Testis (tissue), 3 donors: ENCODE data around the gene GLRA1. TPM values are rescaled to one million over a fixed set of nuclear protein-coding genes. Genes with fewer than 3 reads are reported as not detected.
"Not testable (repeated sequence)": the region's sequence is repeated elsewhere in the genome, so short reads cannot be mapped to it uniquely, and the experiment has no call there.

Source experiments
- DNase-seq: peaks from one replicate; pipeline ENCODE4 v3.0.0-alpha.2; 2019
- H3K27ac ChIP-seq, 2 donors: fragments of 200-600 bp; sonication (generic); one replicate each; pipeline ENCODE4 v1.5.1; 2019
- H3K27me3 ChIP-seq: fragments of 200-600 bp; sonication (generic); one replicate; pipeline ENCODE4 v1.5.1; 2019
- H3K36me3 ChIP-seq: fragments of 200-600 bp; sonication (generic); one replicate; pipeline ENCODE4 v1.5.1; 2017; ENCODE audit warnings: low read depth; ENCODE audit errors: missing control alignments
- H3K4me1 ChIP-seq: fragments of 200-600 bp; sonication (generic); one replicate; pipeline ENCODE4 v1.5.1; 2019
- H3K4me3 ChIP-seq, 2 donors: fragments of 200-600 bp; sonication (generic); one replicate each; pipeline ENCODE4 v1.5.1; 2017 to 2019
- H3K9me3 ChIP-seq: fragments of 200-600 bp; sonication (generic); one replicate; pipeline ENCODE4 v1.5.1; 2017
- POLR2A ChIP-seq: fragments of 450-650 bp; IDR thresholded peaks from one replicate; pipeline ENCODE4 v1.6.1; 2017; ENCODE audit warnings: antibody characterized with exemption, mild to moderate bottlenecking, moderate library complexity
- WGBS, 2 donors: methylation state at CpG; one replicate each; pipeline ENCODE4 v1.1.5; 2018; 5-methylcytosine and 5-hydroxymethylcytosine counted together
- intact Hi-C: fragments of 100-400 bp; cut with DNase I; formaldehyde crosslinking; loops from one replicate; pipeline ENCODE4 v1.15.1; 2023; ENCODE audit warnings: low total_unique reads
- polyA plus RNA-seq: library from polyadenylated mRNA; stranded (reverse); fragments of 350-450 nt; fragmentation: Illumina TruSeq; extraction: RNeasy Lipid Tissue Mini Kit (QIAGEN cat#74804); gene quantifications from one replicate; pipeline ENCODE4 v1.2.3, GENCODE V29; 2014; ENCODE audit warnings: low read depth, low replicate concordance; ENCODE audit not compliant: insufficient read depth
- total RNA-seq, 2 donors: library from RNA; depleted of rRNA; stranded (reverse); fragments of >200 nt; gene quantifications; one replicate each; pipeline ENCODE4 v1.2.3, GENCODE V29; 2016
- TF ChIP-seq, protein P1 (sequence below), 3 experiments: fragments of 450-650 bp in 2 of 3; fragments of 200-600 bp in 1 of 3; sonication (generic) in 1 of 3; IDR thresholded peaks; one replicate each; pipeline ENCODE4 v1.5.1; 2016 to 2019; ENCODE audit warnings: antibody characterized with exemption in 3 of 3, mild to moderate bottlenecking in 2 of 3, moderate library complexity in 1 of 3

The GLRA1 gene
- total and polyA plus RNA-seq, 3 donors from 2014 or later, result not detected

- intact Hi-C loops, result no loop called here
- H3K27me3 ChIP-seq, result no peaks in the 10 kb centered on the region
- H3K4me3 ChIP-seq, result no peak overlapping the region
- H3K4me1 ChIP-seq, result no peaks in the 10 kb centered on the region
- DNase-seq, result no peak
- H3K9me3 ChIP-seq, result no peaks in the 10 kb centered on the region
- H3K36me3 ChIP-seq, result no peaks in the 10 kb centered on the region
- 66 to 85% methylated on average over 2 of the region's 2 CpGs for WGBS, 2 donors
- no peak overlapping the region for H3K27ac ChIP-seq
- no peak for TF ChIP-seq POLR2A
Observed at GRCh38 chr5:151899399-151899798, 25.3 kb downstream of the GLRA1 start.

- Histone ChIP-seq H3K36me3 (no peaks in the 10 kb centered on the region), H3K27me3 (no peaks in the 10 kb centered on the region), H3K27ac (no peak overlapping the region), H3K9me3 (no peaks in the 10 kb centered on the region), H3K4me3 (no peak overlapping the region), H3K4me1 (no peaks in the 10 kb centered on the region)
- 85 to 86% methylated on average over 1 of the region's 1 CpG for WGBS, 2 donors
- intact Hi-C loops, result no loop called here
- DNase-seq, result no peak
- TF ChIP-seq POLR2A, result no peak
- TF ChIP-seq, protein P1, sequence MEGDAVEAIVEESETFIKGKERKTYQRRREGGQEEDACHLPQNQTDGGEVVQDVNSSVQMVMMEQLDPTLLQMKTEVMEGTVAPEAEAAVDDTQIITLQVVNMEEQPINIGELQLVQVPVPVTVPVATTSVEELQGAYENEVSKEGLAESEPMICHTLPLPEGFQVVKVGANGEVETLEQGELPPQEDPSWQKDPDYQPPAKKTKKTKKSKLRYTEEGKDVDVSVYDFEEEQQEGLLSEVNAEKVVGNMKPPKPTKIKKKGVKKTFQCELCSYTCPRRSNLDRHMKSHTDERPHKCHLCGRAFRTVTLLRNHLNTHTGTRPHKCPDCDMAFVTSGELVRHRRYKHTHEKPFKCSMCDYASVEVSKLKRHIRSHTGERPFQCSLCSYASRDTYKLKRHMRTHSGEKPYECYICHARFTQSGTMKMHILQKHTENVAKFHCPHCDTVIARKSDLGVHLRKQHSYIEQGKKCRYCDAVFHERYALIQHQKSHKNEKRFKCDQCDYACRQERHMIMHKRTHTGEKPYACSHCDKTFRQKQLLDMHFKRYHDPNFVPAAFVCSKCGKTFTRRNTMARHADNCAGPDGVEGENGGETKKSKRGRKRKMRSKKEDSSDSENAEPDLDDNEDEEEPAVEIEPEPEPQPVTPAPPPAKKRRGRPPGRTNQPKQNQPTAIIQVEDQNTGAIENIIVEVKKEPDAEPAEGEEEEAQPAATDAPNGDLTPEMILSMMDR (IDR thresholded peaks at IDR 0.05), result no peak
Observed at GRCh38 chr5:151897896-151898295, 26.8 kb downstream of the GLRA1 start.

DNA sequence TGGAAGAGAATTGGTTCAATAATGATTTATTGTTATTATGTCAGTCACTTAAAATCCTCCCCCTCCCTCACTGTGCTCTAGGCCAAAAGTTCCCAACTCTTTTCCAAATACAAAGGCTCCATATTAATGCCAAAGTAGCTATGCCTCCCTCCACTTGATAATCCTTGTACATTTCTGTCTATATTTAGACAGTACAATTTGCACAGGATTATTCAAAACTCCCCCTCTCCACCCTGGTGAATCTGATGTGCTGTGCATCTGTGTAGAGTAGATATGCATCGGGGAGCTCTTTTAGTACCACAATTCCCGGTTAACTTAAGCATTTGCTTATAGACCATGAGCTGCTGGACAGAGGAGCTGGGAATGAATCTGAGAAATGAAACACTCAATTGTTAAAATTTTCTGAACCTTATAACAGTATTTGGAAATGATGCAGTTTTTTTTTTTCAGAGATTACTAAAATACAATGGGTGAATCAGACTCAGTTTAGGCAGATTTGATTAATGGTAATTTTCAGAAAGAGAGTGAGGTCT, 27.6 kb downstream of the GLRA1 start:
- no peak for TF ChIP-seq POLR2A
- TF ChIP-seq, protein P1 (IDR thresholded peaks at IDR 0.05), result no peak
- H3K27me3 ChIP-seq, result no peaks in the 10 kb centered on the region
- intact Hi-C loops, result no loop called here
- DNase-seq, result no peak
- H3K27ac ChIP-seq, result no peak overlapping the region
- H3K4me3 ChIP-seq, result no peak overlapping the region
- no peaks in the 10 kb centered on the region for H3K36me3 ChIP-seq
- 67 to 74% methylated on average over 2 of the region's 2 CpGs for WGBS, 2 donors
- no peaks in the 10 kb centered on the region for H3K4me1 ChIP-seq
- no peaks in the 10 kb centered on the region for H3K9me3 ChIP-seq

DNA sequence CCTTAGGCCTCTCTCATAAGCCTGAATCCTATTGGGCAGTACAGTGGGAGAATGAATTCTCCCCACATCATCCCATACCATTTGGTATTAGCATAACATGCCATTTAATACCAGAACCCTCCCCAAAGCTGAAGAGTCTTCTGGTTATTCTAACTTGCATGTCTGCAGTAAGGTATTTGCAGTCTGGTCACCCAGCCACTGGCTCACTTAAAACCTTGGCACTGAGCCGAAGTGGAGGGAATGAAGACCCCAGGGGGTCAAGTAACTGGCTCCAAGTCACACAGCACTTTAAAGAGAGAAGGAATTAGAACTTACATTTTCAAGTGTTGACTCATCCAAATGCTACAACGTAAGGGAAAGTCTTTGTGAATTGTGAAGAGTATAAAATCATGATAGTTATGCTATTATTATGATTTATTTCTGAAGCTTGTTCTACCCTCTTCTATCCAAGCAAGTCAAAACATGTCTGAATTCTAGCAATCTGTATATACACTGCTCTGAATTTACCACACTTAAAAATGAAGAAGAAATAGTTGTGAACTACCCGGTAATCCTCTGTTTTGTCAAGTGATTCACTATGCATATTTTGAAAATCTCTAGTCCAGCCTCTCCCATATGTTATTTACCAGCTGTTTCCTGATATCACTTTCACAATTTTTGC, 28.5 kb downstream of the GLRA1 start:
- TF ChIP-seq POLR2A, result no peak
- TF ChIP-seq, protein P1 (IDR thresholded peaks at IDR 0.05), result no peak
- WGBS, 2 donors, result 57 to 67% methylated on average over 3 of the region's 3 CpGs
- Histone ChIP-seq H3K27ac (no peak overlapping the region), H3K4me3 (no peak overlapping the region), H3K9me3 (no peaks in the 10 kb centered on the region), H3K4me1 (no peaks in the 10 kb centered on the region), H3K27me3 (no peaks in the 10 kb centered on the region), H3K36me3 (no peaks in the 10 kb centered on the region)
- no peak for DNase-seq
- intact Hi-C loops, result no loop called here

DNA sequence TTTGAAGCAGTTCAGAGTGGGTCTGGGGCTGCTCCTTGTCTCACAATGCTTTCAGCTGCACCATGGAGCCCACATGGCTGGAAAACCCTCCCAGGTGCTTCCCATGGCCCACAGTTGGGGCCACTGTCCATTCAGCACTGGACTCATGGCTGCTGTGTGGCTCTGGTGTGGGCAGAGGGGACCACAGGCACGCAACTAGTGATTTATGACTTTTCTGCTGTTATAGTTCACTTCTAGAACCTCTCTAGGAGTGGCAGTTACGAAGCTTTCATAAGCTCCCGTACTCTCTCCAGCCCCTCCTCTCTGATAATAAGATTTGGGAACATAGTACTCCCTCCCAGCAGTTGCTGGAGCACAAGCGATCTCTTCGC, 29.0 kb downstream of the GLRA1 start:
- 57 to 73% methylated on average over 4 to 5 of the region's 5 CpGs for WGBS, 2 donors
- no peaks in the 10 kb centered on the region for H3K36me3 ChIP-seq
- H3K9me3 ChIP-seq, result no peaks in the 10 kb centered on the region
- no peaks in the 10 kb centered on the region for H3K27me3 ChIP-seq
- H3K4me3 ChIP-seq, result no peak overlapping the region
- H3K4me1 ChIP-seq, result no peaks in the 10 kb centered on the region
- intact Hi-C loops, result no loop called here
- no peak for DNase-seq
- TF ChIP-seq POLR2A, result no peak
- TF ChIP-seq, protein P1 (IDR thresholded peaks at IDR 0.05), result no peak
- H3K27ac ChIP-seq, result no peak overlapping the region

DNA sequence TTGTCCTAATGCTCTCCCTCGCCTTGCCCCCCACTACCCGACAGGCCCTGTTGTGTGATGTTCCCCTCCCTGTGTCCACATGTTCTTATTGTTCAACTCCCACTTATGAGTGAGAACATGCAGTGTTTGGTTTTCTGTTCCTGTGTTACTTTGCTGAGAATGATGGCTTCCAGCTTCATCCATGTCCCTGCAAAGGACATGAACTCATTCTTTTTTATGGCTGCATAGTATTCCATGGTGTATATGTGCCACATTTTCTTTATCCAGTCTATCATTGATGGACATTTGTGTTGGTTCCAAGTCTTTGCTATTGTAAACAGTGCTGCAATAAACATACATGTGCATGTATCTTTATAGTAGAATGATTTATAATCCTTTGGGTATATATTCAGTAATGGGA, 31.2 kb downstream of the GLRA1 start:
- H3K9me3 ChIP-seq, DNase-seq, H3K27ac ChIP-seq, H3K4me3 ChIP-seq, H3K4me1 ChIP-seq, H3K27me3 ChIP-seq, intact Hi-C loops, H3K36me3 ChIP-seq: not testable (repeated sequence)
- WGBS, 2 donors, result 76 to 82% methylated on average over 2 of the region's 2 CpGs
